Mucosa of stomach (tissue), 1 donor: ENCODE measurements around the gene PHLPP2.
A peak's percentile ranks its signal among the peaks of the same experiment; 100 is the strongest.

Experiments used
- H3K27me3 ChIP-seq: one replicate; pipeline ENCODE4 v1.7.0; 2013; ENCODE audit warnings: mild to moderate bottlenecking, low read length; ENCODE audit not compliant: control insufficient read depth, insufficient read depth
- H3K36me3 ChIP-seq: one replicate; pipeline ENCODE4 v1.7.0; 2013; ENCODE audit warnings: low read length; ENCODE audit not compliant: control insufficient read depth, insufficient read depth
- H3K4me1 ChIP-seq: one replicate; pipeline ENCODE4 v1.7.0; 2013; ENCODE audit warnings: mild to moderate bottlenecking, low read length; ENCODE audit not compliant: control insufficient read depth, insufficient read depth
- H3K4me3 ChIP-seq: one replicate; pipeline ENCODE4 v1.7.0; 2013; ENCODE audit warnings: low read length
- H3K9ac ChIP-seq: one replicate; pipeline ENCODE4 v1.7.0; 2013; ENCODE audit warnings: mild to moderate bottlenecking, low read length, moderate library complexity
- H3K9me3 ChIP-seq: one replicate; pipeline ENCODE4 v1.7.0; 2013; ENCODE audit warnings: mild to moderate bottlenecking, low read length, moderate library complexity; ENCODE audit not compliant: control insufficient read depth
- donor health status: Pancreatic carcinoma.

PHLPP2 gene, protein sequence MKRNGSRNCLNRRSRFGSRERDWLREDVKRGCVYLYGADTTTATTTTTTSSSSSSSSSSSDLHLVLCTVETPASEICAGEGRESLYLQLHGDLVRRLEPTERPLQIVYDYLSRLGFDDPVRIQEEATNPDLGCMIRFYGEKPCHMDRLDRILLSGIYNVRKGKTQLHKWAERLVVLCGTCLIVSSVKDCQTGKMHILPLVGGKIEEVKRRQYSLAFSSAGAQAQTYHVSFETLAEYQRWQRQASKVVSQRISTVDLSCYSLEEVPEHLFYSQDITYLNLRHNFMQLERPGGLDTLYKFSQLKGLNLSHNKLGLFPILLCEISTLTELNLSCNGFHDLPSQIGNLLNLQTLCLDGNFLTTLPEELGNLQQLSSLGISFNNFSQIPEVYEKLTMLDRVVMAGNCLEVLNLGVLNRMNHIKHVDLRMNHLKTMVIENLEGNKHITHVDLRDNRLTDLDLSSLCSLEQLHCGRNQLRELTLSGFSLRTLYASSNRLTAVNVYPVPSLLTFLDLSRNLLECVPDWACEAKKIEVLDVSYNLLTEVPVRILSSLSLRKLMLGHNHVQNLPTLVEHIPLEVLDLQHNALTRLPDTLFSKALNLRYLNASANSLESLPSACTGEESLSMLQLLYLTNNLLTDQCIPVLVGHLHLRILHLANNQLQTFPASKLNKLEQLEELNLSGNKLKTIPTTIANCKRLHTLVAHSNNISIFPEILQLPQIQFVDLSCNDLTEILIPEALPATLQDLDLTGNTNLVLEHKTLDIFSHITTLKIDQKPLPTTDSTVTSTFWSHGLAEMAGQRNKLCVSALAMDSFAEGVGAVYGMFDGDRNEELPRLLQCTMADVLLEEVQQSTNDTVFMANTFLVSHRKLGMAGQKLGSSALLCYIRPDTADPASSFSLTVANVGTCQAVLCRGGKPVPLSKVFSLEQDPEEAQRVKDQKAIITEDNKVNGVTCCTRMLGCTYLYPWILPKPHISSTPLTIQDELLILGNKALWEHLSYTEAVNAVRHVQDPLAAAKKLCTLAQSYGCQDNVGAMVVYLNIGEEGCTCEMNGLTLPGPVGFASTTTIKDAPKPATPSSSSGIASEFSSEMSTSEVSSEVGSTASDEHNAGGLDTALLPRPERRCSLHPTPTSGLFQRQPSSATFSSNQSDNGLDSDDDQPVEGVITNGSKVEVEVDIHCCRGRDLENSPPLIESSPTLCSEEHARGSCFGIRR (N-terminal part only)

GRCh38 chr16:71724320-71724751 is at the start of gene PHLPP2:
Gene PHLPP2, minus strand, starts transcription at chr16:71724701. Its CDS starts 9,906 bp downstream, at chr16:71714795.
- Histone ChIP-seq H3K36me3 (no peaks in the 10 kb centered on the region), H3K4me1 (peaks cover 4% of the 10 kb centered on the region), H3K9me3 (no peaks in the 10 kb centered on the region), H3K9ac (peak within 1 kb of the TSS; percentile 45), H3K27me3 (no peaks in the 10 kb centered on the region), H3K4me3 (peak within 1 kb of the TSS; percentile 43)

DNA sequence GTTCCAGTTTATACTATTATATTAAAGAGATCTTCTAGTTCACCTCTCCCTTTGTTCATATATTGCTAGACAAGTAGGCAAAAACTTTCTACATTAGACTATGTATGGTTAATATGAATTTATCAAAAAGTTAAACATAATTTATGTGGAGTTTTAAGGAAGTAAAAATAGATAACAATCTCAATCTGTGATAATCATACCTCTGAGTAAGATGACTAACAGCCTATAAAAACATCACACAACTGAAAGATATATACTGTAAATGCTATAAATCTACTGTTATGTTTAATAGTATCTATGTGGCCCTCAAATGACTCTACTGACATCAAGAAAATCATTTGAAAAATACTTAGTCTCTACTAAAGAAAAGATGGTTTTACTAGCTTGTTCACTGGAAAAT is 47.1 kb upstream of the PHLPP2 start:
- Histone ChIP-seq H3K27me3 (no peaks in the 10 kb centered on the region), H3K4me1 (no peaks in the 10 kb centered on the region), H3K36me3 (no peaks in the 10 kb centered on the region), H3K9me3 (no peaks in the 10 kb centered on the region), H3K9ac (no peak overlapping the region), H3K4me3 (no peak overlapping the region)

DNA sequence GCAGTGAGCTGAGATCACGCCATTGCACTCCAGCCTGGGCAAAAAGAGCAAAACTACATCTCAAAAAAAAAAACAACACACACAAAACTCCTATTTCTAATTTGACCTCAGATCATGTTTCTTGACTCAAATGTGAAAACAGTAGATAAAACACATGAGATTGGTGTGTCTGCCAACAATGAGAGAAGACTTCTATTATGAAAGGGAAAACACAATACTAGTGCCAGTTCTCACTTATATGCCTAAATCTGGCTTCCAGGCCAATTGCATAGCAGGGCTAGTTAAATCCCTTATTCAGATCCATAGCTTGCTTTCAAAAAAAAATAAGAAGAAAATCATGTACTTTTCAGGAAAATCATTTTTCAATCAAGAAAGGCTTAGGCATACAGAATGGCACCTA is 44.7 kb upstream of the PHLPP2 start:
- Histone ChIP-seq H3K9me3 (no peaks in the 10 kb centered on the region), H3K27me3 (no peaks in the 10 kb centered on the region), H3K36me3 (no peaks in the 10 kb centered on the region), H3K9ac (no peak overlapping the region), H3K4me1 (no peaks in the 10 kb centered on the region), H3K4me3 (no peak overlapping the region)

GRCh38 chr16:71767060-71767900 is 42.8 kb upstream of the PHLPP2 start:
- no peak overlapping the region for H3K9ac ChIP-seq
- H3K9me3 ChIP-seq, result no peaks in the 10 kb centered on the region
- H3K27me3 ChIP-seq, result no peaks in the 10 kb centered on the region
- H3K4me1 ChIP-seq, result no peaks in the 10 kb centered on the region
- no peak overlapping the region for H3K4me3 ChIP-seq
- no peaks in the 10 kb centered on the region for H3K36me3 ChIP-seq

- Histone ChIP-seq H3K4me1 (no peaks in the 10 kb centered on the region), H3K4me3 (no peak overlapping the region), H3K9ac (no peak overlapping the region), H3K27me3 (no peaks in the 10 kb centered on the region), H3K9me3 (no peaks in the 10 kb centered on the region), H3K36me3 (no peaks in the 10 kb centered on the region)
Observed at GRCh38 chr16:71762186-71762585, 37.7 kb upstream of the PHLPP2 start.

DNA sequence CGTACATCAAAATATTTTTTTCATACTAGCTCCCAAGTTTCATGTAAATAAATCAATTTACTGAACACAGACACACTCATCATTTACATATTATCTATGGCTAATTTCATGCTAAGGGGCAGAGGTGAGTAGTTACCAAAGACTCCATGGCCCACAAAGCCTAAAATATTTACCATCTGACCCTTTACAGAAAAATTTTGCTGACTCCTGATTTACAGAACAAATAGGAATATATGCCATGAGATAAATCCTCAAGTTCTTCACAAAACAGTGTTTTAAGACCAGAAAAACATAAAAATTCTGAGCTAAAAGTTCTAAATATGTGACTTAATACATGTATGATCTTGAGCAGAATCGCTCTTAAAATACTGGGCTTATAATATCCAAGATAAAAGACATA is 36.6 kb upstream of the PHLPP2 start:
- no peaks in the 10 kb centered on the region for H3K4me1 ChIP-seq
- no peaks in the 10 kb centered on the region for H3K27me3 ChIP-seq
- no peaks in the 10 kb centered on the region for H3K9me3 ChIP-seq
- no peaks in the 10 kb centered on the region for H3K36me3 ChIP-seq
- no peak overlapping the region for H3K9ac ChIP-seq
- no peak overlapping the region for H3K4me3 ChIP-seq

DNA sequence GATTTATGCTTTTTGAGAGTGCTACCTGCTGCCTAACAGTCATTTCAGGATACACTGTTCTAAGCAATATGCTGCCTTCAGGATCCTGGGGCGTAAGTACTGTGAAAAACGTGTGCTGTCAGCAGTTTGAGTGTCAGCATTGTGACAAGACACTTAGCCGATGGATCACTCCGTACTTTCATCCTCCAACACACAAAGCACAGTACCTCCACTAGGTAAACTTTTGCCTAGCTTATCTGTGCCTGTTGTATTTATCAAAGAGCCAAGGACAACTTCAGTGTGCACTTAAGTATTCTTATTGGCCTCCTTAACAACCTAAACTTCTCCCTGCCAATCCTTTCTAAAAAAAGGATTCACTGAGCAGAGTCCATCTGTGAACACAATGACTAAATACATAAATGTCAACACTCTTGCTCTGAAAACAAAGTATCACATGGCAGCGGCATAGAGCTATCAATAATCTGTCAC is 33.8 kb upstream of the PHLPP2 start:
- H3K36me3 ChIP-seq, result peaks cover 6% of the 10 kb centered on the region
- H3K9me3 ChIP-seq, result no peaks in the 10 kb centered on the region
- H3K4me3 ChIP-seq, result no peak overlapping the region
- H3K27me3 ChIP-seq, result no peaks in the 10 kb centered on the region
- H3K9ac ChIP-seq, result no peak overlapping the region
- H3K4me1 ChIP-seq, result no peaks in the 10 kb centered on the region

GRCh38 chr16:71754652-71755051 is 30.2 kb upstream of the PHLPP2 start:
- no peaks in the 10 kb centered on the region for H3K9me3 ChIP-seq
- no peak overlapping the region for H3K4me3 ChIP-seq
- H3K4me1 ChIP-seq, result no peaks in the 10 kb centered on the region
- H3K27me3 ChIP-seq, result no peaks in the 10 kb centered on the region
- peaks cover 8% of the 10 kb centered on the region for H3K36me3 ChIP-seq
- no peak overlapping the region for H3K9ac ChIP-seq

GRCh38 chr16:71754108-71754507 is 29.6 kb upstream of the PHLPP2 start:
- Histone ChIP-seq H3K4me3 (no peak overlapping the region), H3K27me3 (no peaks in the 10 kb centered on the region), H3K36me3 (peaks cover 8% of the 10 kb centered on the region)

DNA sequence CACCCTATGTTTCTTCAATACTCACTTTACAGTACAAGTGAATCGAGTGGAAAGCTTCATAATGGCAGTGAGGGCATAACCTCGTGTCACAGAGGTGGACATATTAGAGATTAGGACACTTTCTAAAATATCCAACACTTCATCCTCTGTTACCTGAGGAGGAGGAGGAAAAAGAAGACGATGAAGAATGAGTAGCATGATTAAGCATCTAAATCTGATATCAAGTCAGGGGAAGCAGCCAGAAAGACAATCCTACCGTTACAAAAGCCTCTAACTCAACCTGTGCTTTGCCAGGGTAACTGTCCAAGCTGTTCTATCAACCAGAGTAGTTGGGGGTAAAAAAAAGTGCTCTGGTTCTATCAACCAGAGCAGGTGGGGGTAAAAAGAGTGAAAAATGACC is 23.7 kb upstream of the PHLPP2 start:
- Histone ChIP-seq H3K36me3 (peaks cover 7% of the 10 kb centered on the region), H3K27me3 (no peaks in the 10 kb centered on the region), H3K9me3 (no peaks in the 10 kb centered on the region), H3K9ac (no peak overlapping the region), H3K4me1 (no peaks in the 10 kb centered on the region), H3K4me3 (no peak overlapping the region)

More at GRCh38 chr16:71754108-71754507, 29.6 kb upstream of the PHLPP2 start:
- H3K9ac ChIP-seq, result no peak overlapping the region
- no peaks in the 10 kb centered on the region for H3K9me3 ChIP-seq
- no peaks in the 10 kb centered on the region for H3K4me1 ChIP-seq

DNA sequence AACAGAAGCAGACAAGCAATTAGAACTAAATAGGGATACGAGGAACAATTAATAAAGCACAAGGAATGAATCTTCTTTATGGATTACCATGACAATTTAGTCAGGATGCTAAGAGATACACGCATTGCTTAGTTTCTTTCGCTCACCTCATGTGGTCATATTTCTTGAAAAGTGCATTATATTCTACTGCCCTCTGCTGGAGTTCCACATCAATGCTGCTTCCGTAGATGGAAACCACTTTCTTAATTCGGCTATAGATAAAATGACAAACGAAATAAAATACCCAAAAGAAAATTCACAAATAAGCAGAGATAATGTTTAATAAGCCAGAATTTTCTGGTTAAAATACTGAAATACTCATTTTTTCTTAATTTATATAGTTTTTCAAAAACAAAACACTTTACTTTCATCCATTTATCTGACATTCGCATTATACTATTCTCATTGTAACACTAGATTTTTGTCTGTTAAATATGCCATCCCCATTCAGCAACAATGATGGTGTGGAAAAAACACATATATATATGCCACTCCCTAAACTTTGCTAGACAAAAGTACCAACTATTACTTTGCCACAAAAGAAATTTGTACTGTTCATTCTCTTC is 22.0 kb upstream of the PHLPP2 start:
- Histone ChIP-seq H3K9ac (no peak overlapping the region), H3K27me3 (no peaks in the 10 kb centered on the region), H3K9me3 (no peaks in the 10 kb centered on the region), H3K4me1 (no peaks in the 10 kb centered on the region), H3K4me3 (no peak overlapping the region), H3K36me3 (peaks cover 7% of the 10 kb centered on the region)
